Ishikawa (cell line): ENCODE data around the gene EFS.

Experiments
- CEBPB ChIP-seq: IDR thresholded peaks from 2 replicates; pipeline ENCODE4 v1.6.1; 2012
- CREB1 ChIP-seq: IDR thresholded peaks from 2 replicates; pipeline ENCODE4 v1.6.1; 2012; ENCODE audit warnings: low read depth
- EGR1 ChIP-seq: IDR thresholded peaks from 2 replicates; pipeline ENCODE4 v1.6.1; 2012
- EP300 ChIP-seq: IDR thresholded peaks from 2 replicates; pipeline ENCODE4 v1.6.1; 2012; ENCODE audit warnings: borderline replicate concordance
- FOXM1 ChIP-seq: IDR thresholded peaks from 2 replicates; pipeline ENCODE4 v1.6.1; 2012; ENCODE audit warnings: low read depth, borderline replicate concordance
- MAX ChIP-seq: IDR thresholded peaks from 2 replicates; pipeline ENCODE4 v1.6.1; 2012
- NFIC ChIP-seq: IDR thresholded peaks from 2 replicates; pipeline ENCODE4 v1.6.1; 2012
- RAD21 ChIP-seq: IDR thresholded peaks from 2 replicates; pipeline ENCODE4 v1.6.1; 2012; ENCODE audit warnings: low read depth
- REST ChIP-seq: IDR thresholded peaks from 2 replicates; pipeline ENCODE4 v1.6.1; 2012; ENCODE audit warnings: low read depth, mild to moderate bottlenecking
- TAF1 ChIP-seq: IDR thresholded peaks from 2 replicates; pipeline ENCODE4 v1.6.1; 2012; ENCODE audit warnings: low read depth, mild to moderate bottlenecking
- TCF12 ChIP-seq: IDR thresholded peaks from 2 replicates; pipeline ENCODE4 v1.6.1; 2012; ENCODE audit warnings: low read depth
- TEAD4 ChIP-seq: IDR thresholded peaks from 2 replicates; pipeline ENCODE4 v1.6.1; 2012
- USF1 ChIP-seq: IDR thresholded peaks from 2 replicates; pipeline ENCODE4 v1.6.1; 2012
- YY1 ChIP-seq: IDR thresholded peaks from 2 replicates; pipeline ENCODE4 v1.6.1; 2012; ENCODE audit warnings: low read depth
- ZBTB7A ChIP-seq: IDR thresholded peaks from 2 replicates; pipeline ENCODE4 v1.6.1; 2012; ENCODE audit warnings: low read depth

Gene EFS, protein sequence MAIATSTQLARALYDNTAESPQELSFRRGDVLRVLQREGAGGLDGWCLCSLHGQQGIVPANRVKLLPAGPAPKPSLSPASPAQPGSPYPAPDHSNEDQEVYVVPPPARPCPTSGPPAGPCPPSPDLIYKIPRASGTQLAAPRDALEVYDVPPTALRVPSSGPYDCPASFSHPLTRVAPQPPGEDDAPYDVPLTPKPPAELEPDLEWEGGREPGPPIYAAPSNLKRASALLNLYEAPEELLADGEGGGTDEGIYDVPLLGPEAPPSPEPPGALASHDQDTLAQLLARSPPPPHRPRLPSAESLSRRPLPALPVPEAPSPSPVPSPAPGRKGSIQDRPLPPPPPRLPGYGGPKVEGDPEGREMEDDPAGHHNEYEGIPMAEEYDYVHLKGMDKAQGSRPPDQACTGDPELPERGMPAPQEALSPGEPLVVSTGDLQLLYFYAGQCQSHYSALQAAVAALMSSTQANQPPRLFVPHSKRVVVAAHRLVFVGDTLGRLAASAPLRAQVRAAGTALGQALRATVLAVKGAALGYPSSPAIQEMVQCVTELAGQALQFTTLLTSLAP

GRCh38 chr14:23365036-23365731 lies at the start of gene EFS:
Gene EFS (minus strand): TSS chr14:23365172. CDS start chr14:23365025, 147 bp downstream.
- TF ChIP-seq NFIC (no peak), MAX (no peak), TEAD4 (no peak)

DNA sequence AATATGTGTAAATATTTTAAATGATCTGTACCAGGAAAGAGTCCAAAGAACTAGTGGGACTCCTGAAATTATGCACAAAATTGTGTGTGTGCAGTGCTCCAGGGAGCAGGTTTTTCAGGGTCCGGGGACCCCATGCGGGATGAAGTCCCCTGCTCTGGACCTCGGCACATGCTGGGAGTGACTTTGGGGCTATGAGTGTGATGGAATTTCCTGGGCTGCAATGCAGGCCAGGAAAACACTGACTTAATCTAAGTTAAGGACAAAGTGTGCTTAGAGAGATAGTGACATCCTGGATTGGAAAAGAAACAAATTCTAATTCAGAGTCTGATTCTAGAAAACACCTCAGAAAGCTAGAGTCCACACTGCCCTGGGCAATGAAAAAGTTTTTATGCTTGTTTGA lies 49.3 kb upstream of the EFS start:
- TF ChIP-seq EP300 (no peak), REST (no peak), YY1 (no peak), ZBTB7A (no peak), TCF12 (no peak), MAX (no peak), EGR1 (no peak), RAD21 (no peak), TEAD4 (no peak), USF1 (no peak), NFIC (no peak)

- TF ChIP-seq REST: no peak
- no peak for TF ChIP-seq MAX
- TF ChIP-seq FOXM1: no peak
- TF ChIP-seq TAF1: no peak
- TF ChIP-seq EGR1: no peak
These were observed 48.7 kb upstream of the EFS start for GRCh38 chr14:23413681-23414080.

- TF ChIP-seq CREB1 (no peak), CEBPB (no peak), RAD21 (no peak), FOXM1 (no peak), YY1 (no peak), TEAD4 (no peak), REST (no peak), EGR1 (no peak), EP300 (no peak), MAX (no peak), TAF1 (no peak), TCF12 (no peak), NFIC (no peak), USF1 (no peak), ZBTB7A (no peak)
These were observed 46.9 kb upstream of the EFS start for GRCh38 chr14:23411563-23412525.
